Caco-2 (cell line): ENCODE results near the gene NAP1L4. TPM values are rescaled to one million over a fixed set of nuclear protein-coding genes. Genes with fewer than 3 reads are reported as not detected.

Experiments used
- BruUV-seq: library from RNA; stranded (reverse); fragments of 400-500 nt; replicated peaks from 2 replicates; lab custom pipeline; 2021; lab: Mats Ljungman, UMichigan
- CTCF ChIA-PET: fragments of 300-600 bp; sonication (Branson Sonifier 250); formaldehyde crosslinking; loops from one replicate; lab custom pipeline; 2022; ENCODE audit warnings: antibody characterized with exemption; lab: Charles Lee
- POLR2A ChIA-PET: fragments of 300-600 bp; sonication (Branson Sonifier 250); formaldehyde crosslinking; loops from one replicate; lab custom pipeline; 2022; ENCODE audit warnings: antibody characterized with exemption; lab: Charles Lee
- DNase-seq, 2 experiments: peaks; one replicate each; pipeline versions ENCODE4 v3.0.0 to v3.0.0-alpha.2; 2020 to 2022
- H3K27me3 ChIP-seq: replicated peaks from 2 replicates; pipeline ENCODE4 v1.6.0; 2011; ENCODE audit warnings: low read length; ENCODE audit not compliant: control insufficient read depth, insufficient read depth
- H3K36me3 ChIP-seq: 2 replicates; pipeline ENCODE4 v1.5.1; 2011; ENCODE audit warnings: low read length; ENCODE audit not compliant: control insufficient read depth, insufficient read depth
- H3K4me1 ChIP-seq: fragments of 250-450 bp; sonication (Bioruptor Pico); 2 replicates; pipeline ENCODE4 v1.5.1; 2020; ENCODE audit warnings: mild to moderate bottlenecking
- H3K4me3 ChIP-seq: 2 replicates; pipeline ENCODE4 v1.5.1; 2011; ENCODE audit warnings: low read depth, mild to moderate bottlenecking, control low read depth, low read length
- H3K9me3 ChIP-seq: fragments of 250-450 bp; sonication (Bioruptor Pico); 2 replicates; pipeline ENCODE4 v1.5.1; 2020; ENCODE audit warnings: mild to moderate bottlenecking, moderate library complexity
- H3K27ac Mint-ChIP-seq: one replicate; pipeline ENCODE4 v1.8.0; 2022; ENCODE audit warnings: mixed read lengths; ENCODE audit not compliant: unreplicated experiment
- H3K27me3 Mint-ChIP-seq: one replicate; pipeline ENCODE4 v1.8.0; 2022; ENCODE audit warnings: mixed read lengths; ENCODE audit not compliant: insufficient read depth, unreplicated experiment
- H3K36me3 Mint-ChIP-seq: one replicate; pipeline ENCODE4 v1.8.0; 2022; ENCODE audit warnings: mild to moderate bottlenecking, mixed read lengths; ENCODE audit not compliant: insufficient read depth, unreplicated experiment
- H3K4me1 Mint-ChIP-seq: one replicate; pipeline ENCODE4 v1.8.0; 2022; ENCODE audit warnings: low read depth, mixed read lengths; ENCODE audit not compliant: unreplicated experiment
- H3K4me3 Mint-ChIP-seq: one replicate; pipeline ENCODE4 v1.8.0; 2022; ENCODE audit warnings: mild to moderate bottlenecking, moderate library complexity, mixed read lengths; ENCODE audit not compliant: unreplicated experiment
- H3K9me3 Mint-ChIP-seq: one replicate; pipeline ENCODE4 v1.8.0; 2022; ENCODE audit warnings: mixed read lengths; ENCODE audit not compliant: unreplicated experiment
- intact Hi-C: fragments of 100-400 bp; cut with micrococcal nuclease; formaldehyde crosslinking; loops from one replicate; pipeline ENCODE4 v1.10.0; 2022; ENCODE audit not compliant: unreplicated experiment
- total RNA-seq: library from RNA; stranded (reverse); gene quantifications from 2 replicates; pipeline ENCODE4 v1.2.3, GENCODE V29; 2022
- TF ChIP-seq, protein P1 (sequence below), 2 experiments: fragments of 200-600 bp in 1 of 2; IDR thresholded peaks; 1 replicate in 1 of 2; 2 replicates in 1 of 2; pipeline versions ENCODE4 v1.5.1 to v1.8.0; 2011 to 2022; ENCODE audit warnings: antibody characterized with exemption in 1 of 2, control low read depth in 1 of 2, inconsistent platforms in 1 of 2, low read depth in 1 of 2, low read length in 1 of 2, mild to moderate bottlenecking in 1 of 2, moderate library complexity in 1 of 2; ENCODE audit not compliant: insufficient read depth in 1 of 2, severe bottlenecking in 1 of 2, unreplicated experiment in 1 of 2

NAP1L4 gene
- total RNA-seq, 1 experiment from 2014 or later: 215 TPM

DNA sequence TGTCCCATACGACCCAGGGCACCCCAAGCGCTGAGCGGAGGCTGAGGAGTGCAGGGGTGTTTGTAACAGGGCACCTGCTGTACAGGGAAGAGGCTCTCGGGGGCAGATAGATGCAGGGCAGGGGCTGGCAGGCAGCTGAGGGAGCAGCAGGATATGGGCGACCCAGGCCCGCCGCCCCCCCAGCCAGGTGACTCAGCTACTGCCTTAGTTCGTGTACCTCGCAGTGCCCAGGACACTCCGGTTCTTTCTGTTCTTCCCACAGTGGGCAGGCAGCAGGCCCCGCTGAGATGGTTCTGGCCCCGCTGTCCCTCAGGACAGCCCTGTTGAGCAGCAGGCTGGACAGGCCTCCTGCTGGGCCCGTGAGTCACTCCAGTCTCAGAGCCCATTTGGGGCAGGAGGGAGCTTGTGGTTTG, 79.1 kb downstream of the NAP1L4 start:
- Mint-ChIP-seq H3K4me1 (peaks cover 22% of the 10 kb centered on the region), H3K27ac (peak overlapping the region; percentile 80), H3K9me3 (no peaks in the 10 kb centered on the region), H3K4me3 (no peak overlapping the region), H3K27me3 (no peaks in the 10 kb centered on the region), H3K36me3 (peaks cover 18% of the 10 kb centered on the region)
- intact Hi-C loops: loop anchor here (10.0 kb wide), 1 partner anchor 708 kb away; no protein-coding TSS in a partner anchor
- Histone ChIP-seq H3K27me3 (no peaks in the 10 kb centered on the region), H3K36me3 (no peaks in the 10 kb centered on the region), H3K9me3 (no peaks in the 10 kb centered on the region), H3K4me1 (peaks cover 33% of the 10 kb centered on the region), H3K4me3 (no peak overlapping the region)
- no peak for DNase-seq
- no TSS peak for BruUV-seq
- ChIA-PET CTCF (interaction anchor here (1.0 kb wide), 1 partner anchor 23 kb away, joined by 3 read pairs; no protein-coding TSS in a partner anchor), POLR2A (interaction anchor here (1.2 kb wide), 1 partner anchor 17 kb away, joined by 6 read pairs; the partner anchor contains the start of gene PHLDA2)
- TF ChIP-seq, protein P1, sequence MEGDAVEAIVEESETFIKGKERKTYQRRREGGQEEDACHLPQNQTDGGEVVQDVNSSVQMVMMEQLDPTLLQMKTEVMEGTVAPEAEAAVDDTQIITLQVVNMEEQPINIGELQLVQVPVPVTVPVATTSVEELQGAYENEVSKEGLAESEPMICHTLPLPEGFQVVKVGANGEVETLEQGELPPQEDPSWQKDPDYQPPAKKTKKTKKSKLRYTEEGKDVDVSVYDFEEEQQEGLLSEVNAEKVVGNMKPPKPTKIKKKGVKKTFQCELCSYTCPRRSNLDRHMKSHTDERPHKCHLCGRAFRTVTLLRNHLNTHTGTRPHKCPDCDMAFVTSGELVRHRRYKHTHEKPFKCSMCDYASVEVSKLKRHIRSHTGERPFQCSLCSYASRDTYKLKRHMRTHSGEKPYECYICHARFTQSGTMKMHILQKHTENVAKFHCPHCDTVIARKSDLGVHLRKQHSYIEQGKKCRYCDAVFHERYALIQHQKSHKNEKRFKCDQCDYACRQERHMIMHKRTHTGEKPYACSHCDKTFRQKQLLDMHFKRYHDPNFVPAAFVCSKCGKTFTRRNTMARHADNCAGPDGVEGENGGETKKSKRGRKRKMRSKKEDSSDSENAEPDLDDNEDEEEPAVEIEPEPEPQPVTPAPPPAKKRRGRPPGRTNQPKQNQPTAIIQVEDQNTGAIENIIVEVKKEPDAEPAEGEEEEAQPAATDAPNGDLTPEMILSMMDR (IDR thresholded peaks at IDR 0.05; ENCODE audit: insufficient read depth in 1 of 2, low read depth in 1 of 2, low read length in 1 of 2, severe bottlenecking in 1 of 2, unreplicated experiment in 1 of 2): no peak

DNA sequence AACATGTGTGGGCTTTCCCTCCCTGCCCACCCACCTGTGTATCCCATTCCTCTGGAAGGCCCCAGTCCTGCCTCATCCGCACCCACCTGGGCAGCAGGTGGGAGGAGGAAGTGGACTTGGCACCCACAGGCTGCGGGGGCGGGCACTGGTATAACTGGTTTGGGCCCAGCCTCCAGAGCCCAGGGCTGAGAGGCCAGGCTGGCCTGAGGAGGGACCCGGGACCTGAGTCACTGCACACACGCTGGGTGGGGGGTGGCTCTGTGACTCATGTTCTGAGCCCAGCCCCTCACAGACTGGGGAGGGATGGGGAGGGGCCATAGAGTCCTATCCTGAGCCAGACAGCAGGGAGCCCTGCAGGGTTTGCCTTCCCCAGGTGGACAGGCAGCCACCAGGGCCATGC, 79.6 kb downstream of the NAP1L4 start:
- Mint-ChIP-seq H3K4me3 (no peak overlapping the region), H3K27me3 (no peaks in the 10 kb centered on the region), H3K36me3 (peaks cover 18% of the 10 kb centered on the region), H3K9me3 (no peaks in the 10 kb centered on the region), H3K27ac (peak overlapping the region; percentile 80), H3K4me1 (peaks cover 22% of the 10 kb centered on the region)
- BruUV-seq: no TSS peak
- Histone ChIP-seq H3K27me3 (no peaks in the 10 kb centered on the region), H3K4me3 (no peak overlapping the region), H3K9me3 (no peaks in the 10 kb centered on the region), H3K36me3 (no peaks in the 10 kb centered on the region), H3K4me1 (peaks cover 33% of the 10 kb centered on the region)
- intact Hi-C loops: loop anchor here (1.0 to 10.0 kb wide), 3 partner anchors 10 to 708 kb away; a partner anchor contains a TSS
- DNase-seq: peak; percentile 93 to 94
- TF ChIP-seq, protein P1 (IDR thresholded peaks at IDR 0.05; ENCODE audit: insufficient read depth in 1 of 2, low read depth in 1 of 2, low read length in 1 of 2, severe bottlenecking in 1 of 2, unreplicated experiment in 1 of 2): no peak
- POLR2A ChIA-PET: interaction anchor here (1.2 kb wide), 1 partner anchor 17 kb away, joined by 6 read pairs; the partner anchor contains the start of gene PHLDA2
- CTCF ChIA-PET: interaction anchor here (1.0 kb wide), 1 partner anchor 24 kb away, joined by 3 read pairs; no protein-coding TSS in a partner anchor

DNA sequence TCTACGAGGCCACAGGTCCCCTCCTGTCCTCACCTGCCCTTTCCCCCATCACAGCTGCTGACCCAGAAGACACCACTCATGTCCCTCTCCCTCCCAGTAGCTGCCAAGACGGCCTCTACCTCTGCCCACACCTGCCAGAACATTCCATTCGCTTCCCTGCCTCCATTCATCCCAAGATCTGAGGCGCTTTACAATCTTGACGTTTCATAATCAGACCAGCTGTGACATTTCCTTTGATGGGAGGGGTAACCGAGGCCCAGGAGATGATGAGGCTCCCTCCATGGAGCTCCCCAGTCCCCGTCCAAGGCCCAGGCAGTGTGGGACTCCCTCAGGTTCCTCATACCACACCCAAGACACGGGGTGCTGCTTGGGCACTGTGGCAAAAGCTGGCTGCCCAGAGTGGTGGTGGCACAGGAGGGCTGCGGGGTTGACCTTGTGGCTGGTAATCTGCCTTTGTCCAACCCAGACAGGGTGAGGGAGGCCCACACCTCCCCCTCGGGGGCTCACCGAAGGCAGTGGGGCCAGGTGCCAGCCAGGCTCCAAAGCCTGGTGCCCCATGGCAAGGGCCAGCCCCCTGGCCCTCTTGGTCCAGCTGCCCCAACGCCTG, 80.2 kb downstream of the NAP1L4 start:
- Mint-ChIP-seq H3K4me3 (no peak overlapping the region), H3K4me1 (peaks cover 22% of the 10 kb centered on the region), H3K36me3 (peaks cover 18% of the 10 kb centered on the region), H3K27ac (peak overlapping the region; percentile 80), H3K27me3 (no peaks in the 10 kb centered on the region), H3K9me3 (no peaks in the 10 kb centered on the region)
- Histone ChIP-seq H3K4me3 (no peak overlapping the region), H3K9me3 (no peaks in the 10 kb centered on the region), H3K27me3 (no peaks in the 10 kb centered on the region), H3K4me1 (peaks cover 33% of the 10 kb centered on the region), H3K36me3 (no peaks in the 10 kb centered on the region)
- ChIA-PET CTCF (interaction anchor here (1.0 kb wide), 1 partner anchor 379 kb away, joined by 3 read pairs; no protein-coding TSS in a partner anchor), POLR2A (interaction anchor here (1.2 kb wide), 1 partner anchor 18 kb away, joined by 6 read pairs; the partner anchor contains the start of gene PHLDA2)
- intact Hi-C loops: loop anchor here (1.0 to 10.0 kb wide), 3 partner anchors 10 to 707 kb away; a partner anchor contains a TSS
- no TSS peak for BruUV-seq
- DNase-seq: peak; percentile 48 to 70
- TF ChIP-seq, protein P1 (IDR thresholded peaks at IDR 0.05; ENCODE audit: insufficient read depth in 1 of 2, low read depth in 1 of 2, low read length in 1 of 2, severe bottlenecking in 1 of 2, unreplicated experiment in 1 of 2): no peak
